Measurements from ENCODE around the gene GRM7. TPM values are rescaled to one million over a fixed set of nuclear protein-coding genes. Genes with fewer than 3 reads are reported as not detected.

Gene GRM7
- polyA plus RNA-seq, 1 donor = 3.3 TPM

DNA sequence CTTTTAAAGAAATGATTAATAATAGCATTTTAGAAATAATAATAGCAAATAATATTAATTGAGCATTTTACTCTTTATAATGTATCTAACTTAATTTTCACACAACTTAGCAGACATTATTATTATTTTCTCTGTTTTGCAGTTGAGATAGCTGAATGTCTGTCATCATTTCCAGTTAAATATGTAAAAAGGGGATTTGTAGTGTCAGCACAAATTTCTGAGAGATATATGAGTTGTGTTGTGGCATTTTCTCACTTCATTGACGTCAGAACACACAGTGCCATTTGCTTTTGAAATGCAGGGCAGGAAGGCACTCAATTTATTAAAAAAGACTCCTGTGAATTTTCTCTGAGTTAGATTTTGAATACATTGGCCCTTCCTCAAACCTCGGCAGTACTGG lies 111.0 kb downstream of the GRM7 start:
- DNase-seq = no peak

DNA sequence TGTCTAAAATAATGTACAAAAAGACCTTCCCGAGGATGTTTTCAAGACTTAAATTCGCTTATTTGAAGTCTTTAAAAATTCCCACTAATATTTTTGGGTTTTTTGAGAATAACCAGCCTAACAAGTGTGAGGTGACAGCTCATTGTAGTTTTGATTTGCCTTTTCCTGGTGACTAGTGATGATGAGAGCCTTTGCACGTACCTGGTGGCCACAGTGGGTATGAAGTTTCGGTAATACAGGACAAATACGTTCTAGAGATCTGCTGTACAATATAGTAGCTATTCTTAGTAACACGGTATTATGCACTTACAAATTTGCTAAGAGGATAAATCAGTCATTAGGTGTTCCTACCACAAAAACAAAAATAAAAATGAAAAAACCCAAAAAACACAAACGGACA lies 124.9 kb downstream of the GRM7 start:
- DNase-seq = no peak

DNA sequence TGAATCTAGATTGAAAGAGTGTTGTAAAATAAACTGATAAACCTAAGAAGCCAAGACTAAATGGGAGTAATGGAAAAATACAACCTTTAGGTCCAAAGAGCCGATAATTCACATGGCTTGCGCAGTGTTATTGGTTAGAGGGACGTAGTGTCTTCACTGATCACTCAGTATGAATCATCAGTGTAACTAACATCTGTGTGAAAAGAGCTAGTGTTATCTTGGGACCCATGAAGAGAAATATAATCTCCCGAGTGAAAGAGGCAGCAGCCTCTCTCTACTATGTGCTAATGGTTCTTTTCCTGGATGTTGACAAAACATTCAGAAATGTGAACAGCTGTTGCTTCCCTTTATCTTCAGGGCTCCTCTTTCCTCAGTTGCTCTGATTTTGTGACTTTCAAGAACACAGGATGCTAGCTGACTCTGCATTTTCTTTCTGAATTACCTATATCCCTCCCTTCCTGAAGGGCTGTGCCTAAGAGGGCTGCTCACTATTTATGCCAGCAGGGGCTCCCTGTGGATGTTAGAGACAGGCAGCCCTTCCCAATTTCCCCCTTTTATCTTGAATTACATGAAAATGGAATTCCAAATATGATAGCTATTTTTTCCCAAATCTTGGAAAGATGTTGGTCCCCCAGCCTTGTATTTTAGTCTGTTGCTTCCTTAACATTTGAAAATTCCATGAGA lies 128.8 kb downstream of the GRM7 start:
- DNase-seq = no peak

DNA sequence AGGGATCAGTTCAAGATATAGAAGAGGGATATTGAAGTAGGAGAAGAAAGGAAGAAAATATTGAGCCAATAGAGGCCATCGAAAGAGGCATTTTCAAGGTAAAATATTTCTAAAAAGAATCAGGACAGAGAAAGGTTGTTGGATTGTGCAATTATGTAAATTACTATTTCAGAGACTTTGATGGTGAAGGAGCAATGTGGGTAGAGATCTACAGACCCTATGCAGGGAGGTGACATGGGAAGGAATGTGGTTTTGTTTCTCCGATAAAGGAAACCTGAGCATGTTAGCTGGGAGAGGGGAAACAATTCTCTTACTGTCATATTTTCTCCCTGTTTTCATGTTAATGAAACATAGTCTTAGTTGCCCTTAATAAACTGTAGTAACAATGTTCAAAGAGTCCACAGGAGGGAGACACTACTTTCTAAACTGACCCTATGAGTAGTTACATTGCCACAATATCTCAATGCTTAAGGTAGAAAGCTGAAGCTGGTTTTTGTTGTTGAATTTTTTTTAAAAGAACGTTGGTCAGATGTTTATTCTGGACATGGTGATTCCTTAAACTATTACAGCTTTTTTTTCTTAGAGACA lies 133.3 kb downstream of the GRM7 start:
- DNase-seq = no peak

DNA sequence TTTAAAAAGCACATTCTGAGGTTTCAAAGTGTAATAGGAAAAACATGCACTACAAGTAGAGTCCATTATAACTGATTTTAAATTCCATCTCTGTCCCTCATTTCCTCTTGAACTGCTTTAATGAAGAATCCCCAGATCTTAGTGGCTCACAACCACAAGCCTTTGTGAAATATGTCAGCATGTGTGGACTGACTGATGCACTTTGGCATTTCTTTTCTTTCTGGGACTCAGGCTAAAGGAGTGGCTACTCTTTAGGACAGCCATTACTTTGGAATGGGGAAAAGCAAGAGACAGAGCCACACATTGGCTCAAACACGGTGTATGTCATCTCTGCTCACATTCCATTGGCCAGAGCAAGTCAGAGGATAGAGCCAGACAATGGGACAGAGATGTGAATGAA lies 139.6 kb downstream of the GRM7 start:
- no peak for DNase-seq

DNA sequence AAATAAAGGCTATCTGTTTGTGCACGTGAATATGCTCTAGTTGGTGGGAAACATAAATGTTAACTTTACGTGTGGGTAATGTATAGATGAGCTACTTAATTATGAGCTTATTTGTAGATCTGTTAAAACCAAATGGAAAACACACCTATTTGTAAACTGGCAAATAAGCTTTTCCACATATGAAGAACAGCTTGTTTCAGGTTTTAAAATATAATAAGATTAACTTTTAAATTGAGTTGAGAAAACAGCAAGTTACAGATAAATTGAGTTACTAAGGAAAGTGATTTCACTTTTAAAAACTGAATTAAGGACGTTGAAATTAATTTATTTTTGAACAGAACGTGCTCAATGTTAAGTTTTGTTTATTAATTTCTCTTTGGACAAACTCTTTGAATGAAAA lies 140.5 kb downstream of the GRM7 start:
- DNase-seq = no peak

DNA sequence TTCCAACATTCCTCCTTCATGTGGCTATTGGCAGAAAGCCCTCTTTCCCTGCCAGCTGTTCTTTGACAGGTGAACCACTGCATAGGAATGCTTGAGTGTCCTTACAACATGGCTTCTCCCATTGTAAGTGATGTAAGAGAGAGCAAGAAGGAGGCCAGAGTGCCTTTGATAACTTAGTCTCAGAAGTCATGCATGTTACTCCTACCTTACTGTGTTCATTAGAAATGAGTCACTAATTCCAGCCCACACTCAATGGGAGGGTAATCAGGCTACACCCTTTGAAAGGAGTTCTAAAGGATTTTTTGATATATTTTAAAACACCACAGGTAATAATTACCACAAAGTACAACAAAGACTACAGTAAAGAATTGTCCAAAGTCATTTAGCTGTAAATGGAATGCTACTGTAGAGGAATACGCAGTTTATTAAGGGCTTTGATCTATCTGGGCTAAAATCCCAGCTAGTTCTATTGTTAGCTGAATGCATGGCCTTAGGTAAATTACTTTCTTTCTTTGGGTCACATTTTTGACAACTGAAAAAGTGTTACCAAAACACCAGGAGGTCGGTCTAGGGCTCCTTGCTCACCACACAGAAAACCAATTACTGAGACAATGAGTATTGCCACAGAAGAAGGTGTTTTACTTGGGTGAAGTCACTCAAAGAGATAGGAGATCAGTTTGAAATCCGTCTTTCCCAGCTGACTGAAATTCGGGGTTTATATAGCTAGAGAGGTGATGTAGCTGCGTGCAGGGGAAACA lies 154.9 kb downstream of the GRM7 start:
- no peak for DNase-seq

- no peak for DNase-seq
These were observed 164.8 kb downstream of the GRM7 start for GRCh38 chr3:7025581-7026300.

- no peak for DNase-seq
These were observed 168.6 kb downstream of the GRM7 start for GRCh38 chr3:7029562-7029961.

- no peak for DNase-seq
These were observed 177.5 kb downstream of the GRM7 start for GRCh38 chr3:7038394-7038793.

DNA sequence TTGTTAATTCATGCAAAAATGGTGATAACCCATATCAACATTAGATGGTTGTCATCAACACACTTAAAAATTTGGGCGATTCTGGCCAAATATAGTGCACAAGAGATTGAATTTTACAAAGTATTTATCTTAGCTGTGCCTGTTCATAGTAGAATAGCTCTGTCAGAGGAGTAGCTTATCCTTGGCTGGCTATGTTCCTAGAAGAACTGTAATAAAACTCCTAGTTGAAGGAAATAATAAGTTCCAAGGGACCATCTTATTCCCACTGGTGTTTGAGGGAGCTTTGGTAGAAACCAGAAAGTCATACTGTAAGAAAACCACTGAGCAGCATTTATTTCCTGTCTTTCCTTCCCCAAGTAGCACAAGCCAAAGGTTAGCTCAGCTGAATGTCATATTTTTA lies 201.8 kb downstream of the GRM7 start:
- no peak for DNase-seq

DNA sequence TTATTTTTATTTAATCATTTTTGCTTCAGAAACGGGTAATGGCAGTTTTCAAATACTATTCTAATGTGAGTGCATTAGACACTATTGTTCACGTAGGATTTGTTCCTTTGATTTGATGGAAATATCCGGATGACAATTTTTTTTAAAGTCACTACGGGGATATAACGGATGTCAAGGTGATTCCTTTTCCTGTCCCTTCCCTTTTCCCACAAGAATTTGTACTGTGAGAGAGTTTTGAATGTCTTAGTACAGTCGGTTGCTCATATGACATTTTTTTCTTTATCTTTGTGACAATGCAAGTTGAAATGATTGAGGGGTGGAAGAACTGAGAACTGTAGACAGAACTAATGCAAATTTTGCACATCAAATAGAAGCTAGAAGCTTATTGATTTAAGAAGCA lies 209.5 kb downstream of the GRM7 start:
- no peak for DNase-seq

DNA sequence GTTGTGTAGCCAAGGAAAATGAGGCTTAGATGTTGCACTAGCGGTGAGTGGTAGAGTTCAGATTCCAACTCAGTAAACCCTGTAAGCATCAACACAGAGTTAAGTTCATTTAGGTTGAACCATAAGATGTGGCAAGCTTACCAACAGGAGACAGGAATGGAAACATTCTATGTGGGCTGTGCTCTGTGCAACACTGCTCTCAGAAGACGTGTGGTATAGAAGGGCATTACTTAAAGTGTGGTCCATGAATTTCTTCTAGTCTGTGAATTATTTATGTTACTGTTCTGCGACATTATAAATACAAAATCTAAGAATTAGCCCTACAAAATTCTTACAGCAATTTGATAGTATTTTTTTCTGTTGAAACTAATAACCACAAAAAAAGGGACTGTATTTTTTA lies 213.3 kb downstream of the GRM7 start:
- no peak for DNase-seq

GRCh38 chr3:7075117-7075516 lies 214.2 kb downstream of the GRM7 start:
- DNase-seq = no peak

DNA sequence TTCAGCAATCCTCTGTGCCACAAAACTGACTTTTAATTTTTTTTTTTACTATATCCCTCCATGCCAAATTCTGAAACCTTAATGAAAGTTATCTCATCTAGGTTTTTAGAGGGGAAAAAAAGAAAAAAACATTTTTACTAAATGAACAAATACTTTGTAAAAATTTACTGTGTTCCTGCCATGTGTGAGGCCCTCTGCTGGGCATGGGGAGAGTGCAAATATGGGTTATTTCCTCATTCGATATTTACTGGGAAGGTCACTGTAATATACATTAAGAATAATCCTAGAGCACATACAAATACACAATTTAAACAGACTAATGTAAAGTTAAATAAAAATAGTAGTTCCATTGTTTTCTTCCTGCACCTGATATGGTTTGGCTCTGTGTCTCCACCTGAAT lies 215.0 kb downstream of the GRM7 start:
- DNase-seq = no peak

- no peak for DNase-seq
These were observed 221.3 kb downstream of the GRM7 start for GRCh38 chr3:7082244-7082643.

DNA sequence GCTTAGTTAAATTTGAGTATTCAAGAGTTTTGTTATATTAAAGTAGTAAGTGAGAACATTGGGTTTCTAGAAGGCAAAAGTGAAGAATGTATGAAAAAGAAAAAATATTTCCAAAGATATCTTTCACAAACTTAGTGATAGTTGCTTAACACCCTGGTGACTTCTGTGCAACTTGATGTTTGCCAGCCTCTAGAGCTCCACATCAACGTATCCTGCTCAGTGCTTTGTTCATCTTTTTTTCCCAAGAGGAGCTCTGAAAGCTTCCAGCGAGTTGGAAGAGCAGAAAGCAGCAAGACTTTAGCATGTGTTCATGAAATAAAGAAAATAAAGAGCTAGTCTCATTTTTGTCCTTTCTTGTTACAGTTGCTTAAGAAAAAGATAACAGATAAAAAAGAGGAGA lies 225.5 kb downstream of the GRM7 start:
- DNase-seq = no peak

GRCh38 chr3:7095116-7095515 lies 234.2 kb downstream of the GRM7 start:
- DNase-seq = peak; percentile 14

DNA sequence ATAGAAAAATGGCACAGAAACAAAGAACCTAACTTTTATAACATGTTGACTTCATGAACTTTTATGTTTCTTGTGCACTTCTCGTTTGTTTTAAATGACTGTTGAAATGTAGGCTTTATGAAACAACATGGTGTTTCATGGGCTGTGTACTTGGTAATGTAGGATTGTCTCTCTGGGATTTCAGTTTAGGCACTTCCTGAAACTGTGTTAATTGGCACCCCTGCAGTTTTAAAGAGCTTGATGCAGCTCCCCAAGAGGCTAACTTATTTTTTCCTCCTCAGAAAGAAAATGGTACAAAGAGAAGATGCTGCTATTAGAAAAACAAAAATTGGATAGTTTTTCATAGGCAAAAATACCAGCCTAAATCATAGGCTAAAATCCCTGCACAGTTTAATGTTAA lies 239.2 kb downstream of the GRM7 start:
- no peak for DNase-seq

DNA sequence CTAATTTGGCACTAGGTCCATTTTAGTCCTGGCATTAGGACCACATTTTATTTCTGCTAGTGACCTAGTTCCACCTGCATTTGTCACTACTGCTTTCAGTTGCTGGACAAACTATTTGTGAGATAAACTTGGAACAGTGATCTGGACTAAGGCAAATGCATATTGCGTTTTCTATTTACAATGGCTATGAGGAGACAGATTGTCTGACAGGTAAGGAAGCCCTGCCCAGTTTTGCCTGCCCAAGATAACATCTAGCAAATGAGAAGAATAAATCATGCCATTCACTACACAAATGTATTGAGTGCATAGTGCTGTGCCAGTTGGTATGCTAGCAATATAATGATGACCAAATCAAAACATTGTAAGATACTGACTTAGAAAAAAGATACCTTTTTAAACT lies 245.7 kb downstream of the GRM7 start:
- DNase-seq = no peak

GRCh38 chr3:7112523-7113056 lies 251.7 kb downstream of the GRM7 start:
- DNase-seq = no peak

DNA sequence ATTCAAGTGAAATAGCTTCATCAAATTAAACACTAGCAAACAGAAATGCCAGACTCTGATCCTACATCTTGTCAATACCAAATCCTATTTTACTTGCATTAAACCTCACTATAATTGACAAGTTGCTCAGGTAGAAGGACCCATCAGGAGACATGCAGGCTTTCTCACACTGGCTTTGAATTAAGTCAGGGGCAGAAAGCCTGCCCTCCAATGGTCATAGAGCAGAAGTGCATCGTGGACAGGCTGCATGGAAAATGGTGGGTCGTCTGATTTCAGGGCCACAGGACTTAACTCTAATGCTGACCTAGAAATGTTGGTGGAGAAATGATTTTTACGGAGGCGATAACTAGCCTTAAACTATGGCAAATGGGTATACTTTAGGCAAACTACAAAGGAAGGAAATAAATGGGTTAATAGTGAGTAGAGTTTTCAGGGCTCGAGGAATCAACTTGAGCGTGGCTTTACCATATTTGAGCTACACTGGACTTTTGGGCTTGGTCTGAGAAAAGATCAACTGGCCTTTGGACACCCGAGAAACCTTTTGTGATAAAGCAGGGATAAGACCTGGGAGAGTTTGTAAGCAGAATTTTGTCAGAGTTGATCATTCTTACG lies 283.9 kb downstream of the GRM7 start:
- DNase-seq = no peak

Measured in left kidney (tissue), 2 donors.